AG09309 (cell line): ENCODE measurements around the gene PKM.

ENCODE experiments used
- DNase-seq: peaks from one replicate; pipeline ENCODE4 v3.0.0-alpha.2; 2010; ENCODE audit warnings: low read depth
- H3K4me3 ChIP-seq: 2 replicates; pipeline ENCODE4 v1.5.1; 2011; ENCODE audit warnings: mild to moderate bottlenecking, low read depth, low read length, moderate library complexity; ENCODE audit not compliant: control insufficient read depth
- TF ChIP-seq, protein P1 (sequence below): IDR thresholded peaks from 2 replicates; pipeline ENCODE4 v1.5.1; 2011; ENCODE audit warnings: mild to moderate bottlenecking, low read depth, low read length, inconsistent platforms; ENCODE audit not compliant: insufficient read depth, control insufficient read depth; ENCODE audit errors: missing control alignments

PKM gene

GRCh38 chr15:72207558-72208085 lies 23.4 kb downstream of the PKM start:
- DNase-seq, result no peak
- TF ChIP-seq, protein P1, sequence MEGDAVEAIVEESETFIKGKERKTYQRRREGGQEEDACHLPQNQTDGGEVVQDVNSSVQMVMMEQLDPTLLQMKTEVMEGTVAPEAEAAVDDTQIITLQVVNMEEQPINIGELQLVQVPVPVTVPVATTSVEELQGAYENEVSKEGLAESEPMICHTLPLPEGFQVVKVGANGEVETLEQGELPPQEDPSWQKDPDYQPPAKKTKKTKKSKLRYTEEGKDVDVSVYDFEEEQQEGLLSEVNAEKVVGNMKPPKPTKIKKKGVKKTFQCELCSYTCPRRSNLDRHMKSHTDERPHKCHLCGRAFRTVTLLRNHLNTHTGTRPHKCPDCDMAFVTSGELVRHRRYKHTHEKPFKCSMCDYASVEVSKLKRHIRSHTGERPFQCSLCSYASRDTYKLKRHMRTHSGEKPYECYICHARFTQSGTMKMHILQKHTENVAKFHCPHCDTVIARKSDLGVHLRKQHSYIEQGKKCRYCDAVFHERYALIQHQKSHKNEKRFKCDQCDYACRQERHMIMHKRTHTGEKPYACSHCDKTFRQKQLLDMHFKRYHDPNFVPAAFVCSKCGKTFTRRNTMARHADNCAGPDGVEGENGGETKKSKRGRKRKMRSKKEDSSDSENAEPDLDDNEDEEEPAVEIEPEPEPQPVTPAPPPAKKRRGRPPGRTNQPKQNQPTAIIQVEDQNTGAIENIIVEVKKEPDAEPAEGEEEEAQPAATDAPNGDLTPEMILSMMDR, result no peak
- no peak overlapping the region for H3K4me3 ChIP-seq

DNA sequence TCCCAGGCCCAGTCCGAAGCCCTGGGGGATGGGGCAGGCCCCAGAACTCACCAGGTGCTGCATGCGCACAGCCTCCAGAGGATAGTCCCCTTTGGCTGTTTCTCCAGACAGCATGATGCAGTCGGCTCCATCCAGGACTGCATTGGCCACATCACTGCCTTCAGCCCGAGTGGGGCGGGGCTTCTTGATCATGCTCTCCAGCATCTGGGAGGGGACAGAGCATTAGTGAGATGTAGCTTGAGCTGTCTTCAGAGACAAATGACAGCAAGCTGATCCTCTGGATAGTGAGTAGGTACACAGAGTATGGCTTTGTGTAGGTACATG lies 24.4 kb downstream of the PKM start:
- TF ChIP-seq, protein P1, result no peak
- no peak overlapping the region for H3K4me3 ChIP-seq
- DNase-seq, result no peak

GRCh38 chr15:72205896-72206676 lies 24.9 kb downstream of the PKM start:
- no peak overlapping the region for H3K4me3 ChIP-seq
- TF ChIP-seq, protein P1, result no peak
- DNase-seq, result no peak

GRCh38 chr15:72205273-72205672 lies 25.7 kb downstream of the PKM start:
- TF ChIP-seq, protein P1, result no peak
- no peak overlapping the region for H3K4me3 ChIP-seq
- no peak for DNase-seq

DNA sequence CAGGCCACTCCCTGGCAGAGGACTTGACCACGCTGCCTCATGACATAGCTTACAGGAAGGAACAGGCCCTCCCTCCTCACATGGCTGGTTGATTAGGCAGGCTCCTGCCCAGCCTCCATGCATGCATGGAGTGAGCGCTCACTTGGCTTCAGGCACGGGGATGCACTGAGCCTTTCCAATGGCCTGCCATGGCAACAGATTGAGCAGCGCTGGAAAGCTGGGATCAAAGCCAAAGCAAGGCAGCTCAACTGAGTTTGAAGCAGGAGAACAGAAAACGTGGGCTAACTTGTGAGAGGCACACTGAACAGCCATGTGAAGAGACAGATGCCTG lies 27.5 kb downstream of the PKM start:
- no peak overlapping the region for H3K4me3 ChIP-seq
- peak; percentile 76 for DNase-seq

DNA sequence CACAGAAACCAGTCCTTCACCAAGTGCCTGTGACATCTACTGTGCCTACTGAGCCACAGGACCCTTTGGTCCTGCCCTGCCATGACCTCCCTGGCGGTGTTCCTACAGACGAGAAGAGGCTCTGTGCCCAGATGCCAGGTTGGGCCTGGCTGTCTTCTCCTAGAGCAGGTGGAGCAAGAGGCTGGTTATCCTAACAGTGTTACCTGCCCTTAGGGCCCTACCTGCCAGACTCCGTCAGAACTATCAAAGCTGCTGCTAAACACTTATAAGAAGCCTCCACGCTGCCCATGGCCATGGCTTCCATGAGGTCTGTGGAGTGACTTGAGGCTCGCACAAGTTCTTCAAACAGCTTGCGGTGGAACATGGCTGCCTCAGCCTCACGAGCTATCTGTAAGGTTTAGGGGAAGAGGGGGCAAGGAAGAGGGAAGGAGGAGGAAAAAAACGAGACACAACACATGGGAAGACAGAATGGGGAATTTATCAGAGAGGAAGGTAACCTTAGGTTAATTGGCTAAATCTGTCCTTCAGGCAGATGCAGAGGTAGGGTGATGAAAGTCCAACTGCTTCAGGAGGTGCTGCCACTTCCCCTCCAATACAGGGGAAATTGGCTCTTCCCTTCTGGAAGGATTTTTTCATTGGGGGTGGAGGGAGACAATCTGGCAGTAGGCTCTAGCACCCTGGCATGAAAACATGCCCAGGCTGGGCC lies 28.0 kb downstream of the PKM start:
- no peak for DNase-seq
- H3K4me3 ChIP-seq, result no peak overlapping the region
- TF ChIP-seq, protein P1, result no peak

More for the DNA sequence above, 27.5 kb downstream of the PKM start:
- TF ChIP-seq, protein P1, result no peak
